HG03354 (cell line): Measurements from ENCODE around the gene AGPAT2.

ENCODE experiments used
- ATAC-seq: cut with Tn5 transposase; IDR thresholded peaks from one replicate; pipeline ENCODE4 v1.9.1; 2021; ENCODE audit warnings: mild to moderate bottlenecking; ENCODE audit not compliant: unreplicated experiment, poor library complexity, severe bottlenecking

AGPAT2 gene

DNA sequence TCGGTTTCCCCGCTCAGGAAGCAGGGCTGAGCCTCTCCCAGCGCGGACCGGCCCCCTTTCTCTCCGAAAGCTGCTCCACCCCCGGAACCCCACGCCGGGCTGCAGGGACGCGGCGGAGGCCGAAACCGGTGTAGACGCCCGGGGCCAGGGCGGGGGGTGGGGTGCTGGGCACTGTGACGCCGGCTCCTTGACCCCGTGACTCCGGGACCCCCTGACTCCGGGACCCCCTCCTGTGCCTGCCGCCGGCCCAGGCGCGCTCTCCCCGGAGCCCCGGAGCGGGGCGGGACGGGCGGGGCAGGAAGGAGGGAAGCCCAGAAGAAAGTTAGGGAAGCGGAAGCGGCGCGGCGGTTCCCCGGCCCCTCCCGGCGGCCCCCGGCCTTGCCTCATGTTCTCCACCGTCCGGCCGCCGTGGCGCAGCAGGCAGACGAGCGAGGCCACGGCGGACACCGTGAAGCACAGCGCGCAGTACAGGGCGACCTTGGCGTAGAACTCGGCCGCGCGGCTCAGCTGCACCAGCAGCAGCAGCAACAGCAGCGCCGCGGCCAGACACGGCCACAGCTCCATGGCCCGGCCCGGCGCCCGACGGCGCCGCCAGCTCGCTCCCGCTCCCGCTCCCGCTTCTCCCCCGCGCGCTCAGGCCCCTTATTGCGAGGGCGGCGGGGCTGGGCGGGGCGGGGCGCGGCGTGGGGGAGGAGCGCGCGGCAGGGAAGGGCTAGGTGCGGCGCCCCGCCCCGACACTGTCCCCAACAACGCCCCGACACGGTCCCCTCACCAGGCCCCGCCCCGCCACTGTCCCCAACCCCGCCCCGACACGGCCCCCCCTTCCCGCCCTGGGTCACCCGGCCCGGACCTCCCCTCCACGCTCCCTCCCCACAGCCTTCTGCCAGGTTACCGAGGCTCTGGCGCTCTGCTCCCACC, at the start of gene AGPAT2:
Gene AGPAT2, minus strand, starts transcription at position 664 of the 918 bp plus-strand sequence. Its CDS starts 100 bp downstream, at position 564.
- peak; percentile 69 for ATAC-seq

DNA sequence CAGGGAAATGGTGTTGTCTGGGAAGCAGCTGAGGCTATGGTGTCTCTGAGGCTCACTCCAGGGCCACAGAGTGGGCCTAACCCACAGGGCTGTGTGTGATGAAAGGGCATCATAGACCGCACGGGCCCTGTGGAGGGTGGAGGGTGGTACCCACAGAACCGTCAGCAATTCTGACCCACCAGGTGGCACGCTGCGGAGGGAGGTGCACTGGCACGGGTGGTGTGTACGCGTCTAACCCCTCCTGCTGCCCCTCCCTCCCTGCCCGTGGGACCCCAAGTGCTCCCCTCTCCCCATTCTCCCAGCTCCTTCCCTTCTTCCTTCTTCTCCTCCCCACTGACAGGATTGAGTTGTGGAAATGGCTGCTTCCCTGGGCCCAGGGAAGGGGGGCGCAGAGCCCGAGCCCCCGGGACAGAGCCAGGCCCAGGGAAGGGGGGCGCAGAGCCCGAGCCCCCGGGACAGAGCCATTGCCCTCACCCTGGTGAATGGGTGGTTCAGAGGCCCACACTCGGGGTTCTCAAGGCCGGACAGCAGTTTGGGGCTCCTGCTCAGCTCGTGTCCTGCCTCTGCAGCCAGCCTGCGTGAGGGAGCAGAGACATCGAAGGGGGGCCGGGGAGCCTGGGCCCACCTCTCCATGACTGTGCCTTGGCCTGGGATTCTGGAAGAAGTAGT, 48.7 kb upstream of the AGPAT2 start:
- ATAC-seq: no peak

- ATAC-seq: no peak
Measured at GRCh38 chr9:136734837-136735496, 47.7 kb upstream of the AGPAT2 start.

DNA sequence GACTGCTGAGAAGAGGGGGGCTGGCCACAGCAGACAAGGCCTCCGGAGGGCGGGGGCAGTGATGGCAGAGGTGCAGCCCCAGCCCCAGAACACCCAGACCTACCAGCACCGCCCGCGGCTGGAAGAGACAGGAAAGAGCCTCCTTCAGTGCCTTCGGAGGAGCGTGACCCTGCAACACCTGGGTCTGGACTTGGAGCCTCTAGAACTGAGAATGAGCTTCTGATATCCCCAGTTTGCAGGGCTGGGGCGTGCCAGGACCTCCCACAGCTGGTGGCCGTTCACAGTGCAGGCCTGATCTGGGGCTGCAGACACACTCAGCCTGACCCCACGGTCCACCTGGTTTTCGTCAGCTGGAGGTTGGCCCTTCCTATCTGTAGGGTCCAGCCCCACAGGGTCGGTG, 46.4 kb upstream of the AGPAT2 start:
- no peak for ATAC-seq

- ATAC-seq: no peak
Measured at GRCh38 chr9:136732444-136733178, 45.4 kb upstream of the AGPAT2 start.

DNA sequence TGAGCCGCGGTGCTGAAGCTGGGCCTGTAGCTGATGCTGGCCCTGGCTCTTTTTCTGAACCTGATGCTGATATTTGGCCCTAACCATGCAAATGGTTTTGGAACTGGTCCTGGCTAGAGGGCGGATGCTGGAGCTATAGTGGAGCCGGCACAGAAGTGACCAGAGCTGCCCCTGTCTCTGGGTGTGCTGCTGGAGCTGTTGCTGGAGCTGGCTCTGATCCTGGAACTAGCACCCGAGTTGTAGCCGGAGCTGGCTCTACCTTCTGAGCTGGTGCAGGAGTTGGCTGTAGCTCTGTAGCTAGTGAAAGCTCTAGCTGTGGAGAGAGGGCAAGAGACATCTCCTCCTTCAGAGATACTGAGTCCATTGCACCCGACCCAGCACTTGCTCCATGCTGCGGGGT, 42.7 kb upstream of the AGPAT2 start:
- ATAC-seq: no peak

- ATAC-seq: no peak
Measured at GRCh38 chr9:136729144-136729543, 41.9 kb upstream of the AGPAT2 start.

DNA sequence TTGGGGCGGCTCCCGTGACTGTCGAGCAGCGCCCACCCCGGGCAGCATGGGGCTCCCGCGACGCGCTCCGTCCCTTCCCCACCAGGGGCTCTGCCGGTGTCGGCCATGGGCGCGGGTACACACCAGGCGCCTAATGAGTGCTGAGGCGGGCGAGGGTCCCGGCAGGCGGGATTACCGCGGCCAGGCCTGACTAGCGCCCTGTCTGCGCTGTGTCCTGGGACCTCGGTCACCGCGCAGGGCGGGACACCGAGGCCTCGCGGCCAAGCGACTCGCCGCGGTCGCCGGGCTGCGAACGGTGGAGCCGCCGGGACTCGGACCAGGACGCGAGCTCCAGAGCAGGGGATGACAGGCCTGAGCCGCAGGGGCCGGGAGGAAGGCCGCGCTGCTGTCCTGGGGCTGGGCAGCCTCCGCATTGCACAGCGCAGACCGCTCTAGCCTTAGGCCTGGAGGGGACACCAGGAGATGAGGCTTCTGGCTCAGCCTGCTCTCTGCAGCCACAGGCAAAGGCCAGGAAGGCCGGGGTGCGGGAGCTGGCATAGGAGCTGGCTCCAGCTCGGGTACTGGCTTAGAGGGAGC, 41.4 kb upstream of the AGPAT2 start:
- peak; percentile 25 for ATAC-seq

- ATAC-seq: peak; percentile 70
Measured at GRCh38 chr9:136728080-136728547, 40.9 kb upstream of the AGPAT2 start.

DNA sequence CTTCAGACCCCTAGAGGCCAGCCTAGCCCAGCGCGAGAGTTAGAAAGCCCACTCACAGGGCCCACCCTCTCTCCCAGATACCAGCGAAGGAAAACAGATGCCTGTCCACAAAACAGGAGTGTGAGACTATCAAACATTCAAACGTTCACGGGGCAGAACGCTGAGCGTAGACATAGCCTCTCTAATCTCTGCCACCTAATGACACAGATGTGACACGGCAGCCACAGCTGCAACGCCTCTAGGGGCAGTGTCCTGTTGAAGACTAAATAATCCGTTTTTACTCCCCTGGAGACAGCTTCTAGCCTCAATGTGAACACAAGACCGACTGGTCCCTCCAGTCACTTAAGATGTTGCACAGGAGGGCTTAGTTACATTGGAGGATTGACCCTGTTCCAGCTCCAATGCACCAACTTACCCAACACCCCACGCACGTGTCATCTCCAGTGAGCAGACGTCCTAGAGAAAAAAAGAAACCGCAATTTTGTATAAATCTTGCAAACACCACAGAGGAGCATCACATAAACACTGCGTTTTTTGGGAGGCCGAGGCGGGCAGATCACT, 39.5 kb upstream of the AGPAT2 start:
- ATAC-seq: no peak

DNA sequence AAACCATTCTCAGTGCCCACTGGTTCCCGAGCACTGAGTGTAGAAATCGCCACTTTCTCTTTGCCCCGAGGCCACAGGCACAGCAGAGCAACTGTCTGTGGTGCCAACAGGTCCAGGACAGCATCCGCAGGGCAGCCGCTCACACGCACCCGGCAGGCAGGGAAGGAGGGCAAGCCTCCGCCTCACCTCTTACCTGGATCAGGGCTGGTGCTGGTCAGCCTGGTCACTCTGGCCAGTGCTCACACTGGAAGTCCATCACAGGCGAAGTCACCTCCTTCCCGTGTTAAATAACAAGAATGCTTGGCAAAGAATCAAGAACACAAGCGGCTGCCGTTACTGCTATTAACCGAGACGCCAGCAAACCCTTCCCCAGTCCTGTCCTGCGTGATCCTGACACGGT, 38.9 kb upstream of the AGPAT2 start:
- ATAC-seq: no peak

- ATAC-seq: no peak
Measured at GRCh38 chr9:136725612-136726011, 38.4 kb upstream of the AGPAT2 start.

DNA sequence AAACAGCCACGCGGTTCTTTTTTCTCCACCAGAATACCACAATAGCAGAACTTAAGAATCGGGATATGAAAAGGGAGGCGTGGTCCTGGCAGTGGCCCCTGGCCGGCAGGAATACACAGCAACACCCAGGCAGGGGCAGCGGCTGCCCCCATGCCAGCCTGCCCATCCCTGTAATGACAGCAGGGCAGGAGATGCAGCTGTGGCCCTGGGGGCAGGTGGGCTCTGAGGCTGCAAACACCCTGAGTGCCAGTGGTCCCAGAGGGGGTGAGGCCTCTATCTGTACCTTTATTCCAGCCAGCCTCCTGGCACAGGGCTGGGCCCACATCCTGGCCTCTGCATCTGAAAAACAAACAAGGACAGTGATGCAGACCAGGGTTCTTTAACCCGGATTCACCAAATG, 37.5 kb upstream of the AGPAT2 start:
- no peak for ATAC-seq

DNA sequence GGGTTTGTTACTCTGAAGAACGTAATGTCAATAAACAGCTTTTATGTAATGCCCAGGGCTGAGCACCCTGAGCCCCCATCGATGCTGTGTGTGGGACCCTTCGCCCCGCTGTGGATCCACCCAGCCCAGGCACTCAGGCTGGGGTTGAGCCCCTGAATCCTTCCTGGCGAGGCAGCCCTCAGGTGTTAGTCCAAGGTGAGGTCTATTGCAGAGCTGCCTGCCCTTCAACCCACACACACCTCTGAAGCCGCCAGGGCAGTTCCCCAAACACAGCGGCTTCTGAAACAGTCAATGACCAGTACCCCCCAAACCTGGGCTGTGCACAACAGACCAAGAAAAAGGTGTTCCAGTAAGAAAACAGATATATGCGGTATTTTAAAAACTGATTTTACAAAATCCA, 36.7 kb upstream of the AGPAT2 start:
- no peak for ATAC-seq

DNA sequence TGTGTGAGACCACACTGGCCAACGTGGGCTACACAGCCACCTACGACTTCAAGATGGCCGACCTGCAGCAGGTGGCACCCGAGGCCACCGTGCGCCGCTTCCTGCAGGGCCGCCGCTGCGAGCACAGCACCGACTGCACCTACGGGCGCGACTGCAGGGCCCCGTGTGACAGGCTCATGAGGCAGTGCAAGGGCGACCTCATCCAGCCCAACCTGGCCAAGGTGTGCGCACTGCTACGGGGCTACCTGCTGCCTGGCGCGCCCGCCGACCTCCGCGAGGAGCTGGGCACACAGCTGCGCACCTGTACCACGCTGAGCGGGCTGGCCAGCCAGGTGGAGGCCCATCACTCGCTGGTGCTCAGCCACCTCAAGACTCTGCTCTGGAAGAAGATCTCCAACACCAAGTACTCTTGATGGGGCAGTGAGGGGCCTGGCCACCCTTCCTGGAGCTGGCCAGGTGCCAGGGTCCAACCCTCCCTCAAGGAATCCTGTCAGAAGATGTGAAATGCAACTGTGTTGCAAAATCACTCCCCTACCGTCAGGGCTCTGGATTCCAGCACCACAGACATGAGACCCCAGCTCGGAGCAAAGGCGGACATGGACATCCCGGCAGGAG, 36.2 kb upstream of the AGPAT2 start:
- ATAC-seq: no peak

DNA sequence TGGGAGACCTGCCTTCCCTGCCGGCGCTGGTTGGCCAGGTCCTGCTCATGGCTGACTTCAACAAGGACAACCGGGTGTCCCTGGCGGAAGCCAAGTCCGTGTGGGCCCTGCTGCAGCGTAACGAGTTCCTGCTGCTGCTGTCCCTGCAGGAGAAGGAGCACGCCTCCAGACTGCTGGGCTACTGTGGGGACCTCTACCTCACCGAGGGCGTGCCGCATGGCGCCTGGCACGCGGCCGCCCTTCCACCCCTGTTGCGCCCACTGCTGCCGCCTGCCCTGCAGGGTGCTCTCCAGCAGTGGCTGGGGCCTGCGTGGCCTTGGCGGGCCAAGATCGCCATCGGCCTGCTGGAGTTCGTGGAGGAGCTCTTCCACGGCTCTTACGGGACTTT, 35.7 kb upstream of the AGPAT2 start:
- no peak for ATAC-seq

- ATAC-seq: no peak
Measured at GRCh38 chr9:136722093-136722968, 35.1 kb upstream of the AGPAT2 start.
